HG03457 (cell line): ENCODE measurements around the gene SNX8.
A peak's percentile ranks its signal among the peaks of the same experiment; 100 is the strongest.
"Not testable (repeated sequence)": the region's sequence is repeated elsewhere in the genome, so short reads cannot be mapped to it uniquely, and the experiment has no call there.

Source experiments
- ATAC-seq: cut with Tn5 transposase; IDR thresholded peaks from one replicate; pipeline ENCODE4 v1.9.1; 2021; ENCODE audit warnings: moderate number of reproducible peaks; ENCODE audit not compliant: unreplicated experiment

SNX8 gene

DNA sequence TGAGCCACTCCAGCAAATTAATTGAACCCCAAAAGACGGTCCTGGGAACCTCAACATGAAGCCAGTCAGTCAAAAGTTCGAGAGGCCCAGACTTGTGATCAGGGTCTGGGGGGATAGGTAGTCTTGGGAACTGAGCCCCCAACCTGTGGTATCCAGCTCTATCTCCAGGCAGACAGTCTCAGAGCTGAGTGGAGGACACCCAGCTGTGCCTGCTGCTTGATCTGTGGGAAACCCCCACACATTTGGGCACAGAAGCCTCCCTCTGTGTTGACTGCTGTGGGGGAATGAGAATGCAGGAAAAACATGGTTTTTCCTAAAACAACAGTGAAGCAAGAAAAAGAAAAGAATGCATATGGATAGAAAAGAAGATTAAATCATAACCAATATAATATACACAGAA, 16.3 kb upstream of the SNX8 start:
- no peak for ATAC-seq

DNA sequence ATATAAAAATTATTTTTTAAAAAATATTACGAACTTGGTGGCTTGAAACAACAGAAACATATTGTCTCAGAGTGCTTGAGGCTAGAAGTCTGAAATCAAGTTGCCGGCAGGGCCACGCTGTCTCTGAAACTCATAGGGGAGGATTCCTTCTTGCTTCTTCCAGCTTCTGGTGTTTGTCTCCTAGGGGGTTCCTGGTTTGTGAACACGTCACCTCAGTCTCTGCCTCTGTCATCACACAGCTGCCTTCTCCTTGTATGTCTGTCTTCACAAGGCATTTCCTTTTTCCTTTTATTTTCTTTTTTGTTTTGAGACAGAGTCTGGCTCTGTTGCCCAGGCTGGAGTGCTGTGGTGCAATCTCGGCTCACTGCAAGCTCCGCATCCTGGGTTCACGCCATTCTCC, 12.7 kb upstream of the SNX8 start:
- no peak for ATAC-seq

DNA sequence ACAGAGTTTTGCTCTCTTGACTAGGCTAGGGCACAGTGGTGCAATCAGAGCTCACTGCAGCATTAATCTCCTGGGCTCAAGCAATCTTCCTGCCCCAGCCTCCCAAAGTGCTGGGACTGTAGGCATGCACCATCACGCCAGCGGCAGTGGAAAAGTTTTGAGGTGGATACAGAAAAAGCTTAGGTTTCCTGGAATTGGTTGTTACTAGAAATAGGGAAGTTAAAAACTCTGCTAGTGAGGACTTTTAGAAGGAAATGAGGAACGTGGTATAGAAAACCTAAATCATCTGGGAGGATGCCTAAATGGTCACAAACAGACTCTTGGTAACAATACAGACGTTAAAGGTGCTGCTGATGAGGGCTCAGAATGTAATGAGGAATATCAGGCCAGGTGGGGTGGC, 10.9 kb upstream of the SNX8 start:
- no peak for ATAC-seq

DNA sequence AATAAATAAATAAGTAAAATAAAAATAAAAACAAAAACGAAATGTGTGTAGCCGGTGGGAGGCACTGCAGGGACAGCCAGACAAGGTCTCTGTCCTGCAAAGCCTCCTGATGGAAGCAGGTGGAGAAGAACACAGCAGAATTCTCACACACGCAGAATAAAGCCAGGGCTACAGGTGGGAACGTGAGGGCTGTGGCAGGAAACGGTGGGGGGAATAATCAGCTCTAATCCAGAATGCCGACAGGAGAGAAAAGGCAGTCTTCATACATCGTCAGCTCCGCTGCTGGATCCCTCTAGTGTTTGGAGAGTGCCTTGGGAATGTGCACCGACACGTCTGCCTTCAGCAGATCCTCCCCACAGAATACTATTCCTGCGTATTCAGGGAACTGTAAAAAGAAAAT, 6.8 kb upstream of the SNX8 start:
- ATAC-seq: no peak

DNA sequence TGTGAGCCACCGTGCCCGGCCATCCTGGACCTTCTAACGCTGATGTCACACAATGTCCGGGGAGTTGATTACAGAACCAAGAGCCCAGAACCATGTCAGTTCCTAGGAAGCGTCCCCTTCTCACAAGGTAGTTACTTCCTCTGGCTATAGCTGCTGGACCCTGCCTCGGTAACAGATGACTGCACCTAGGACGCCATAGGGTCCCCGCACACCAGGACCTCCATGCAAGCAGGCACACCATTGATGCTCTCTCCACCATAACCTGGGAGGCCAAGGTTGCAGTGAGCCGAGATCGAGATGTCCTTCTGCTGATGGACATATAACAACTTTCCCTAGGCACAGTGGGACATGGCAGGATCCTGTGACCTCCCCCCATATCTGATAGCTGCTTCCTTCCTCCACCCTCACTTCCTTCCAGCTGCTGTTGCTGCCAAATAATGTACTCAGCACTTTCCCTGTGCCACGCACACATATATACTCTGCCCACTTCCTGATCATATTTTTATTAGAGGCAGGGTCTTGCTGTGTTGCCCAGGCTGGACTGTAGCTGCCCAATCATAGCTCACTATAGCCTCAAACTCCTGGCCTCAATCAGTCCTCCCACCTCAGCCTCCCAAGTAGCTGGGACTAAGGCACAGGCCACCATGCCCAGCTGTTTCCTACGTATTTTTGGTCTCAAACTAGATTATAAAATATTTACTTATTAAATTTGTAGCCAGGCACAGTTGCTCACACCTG, 3.5 kb upstream of the SNX8 start:
- no peak for ATAC-seq

DNA sequence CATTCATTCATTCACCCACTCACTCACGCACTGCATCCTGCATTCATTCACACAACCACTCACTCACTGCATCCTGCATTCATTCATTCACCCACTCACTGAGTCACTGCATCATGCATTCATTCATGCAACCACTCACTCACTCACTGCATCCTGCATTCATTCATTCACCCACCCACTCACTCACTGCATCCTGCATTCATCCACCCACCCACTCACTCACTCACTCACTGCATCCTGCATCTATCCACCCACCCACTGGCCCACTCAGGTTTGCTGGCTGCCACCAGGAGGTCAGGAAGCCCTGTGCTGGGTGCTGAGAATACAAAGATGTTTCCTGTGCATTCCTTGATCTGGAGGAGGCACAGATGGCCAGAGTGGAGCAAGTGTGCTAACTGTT, 2.3 kb upstream of the SNX8 start:
- ATAC-seq: no peak

DNA sequence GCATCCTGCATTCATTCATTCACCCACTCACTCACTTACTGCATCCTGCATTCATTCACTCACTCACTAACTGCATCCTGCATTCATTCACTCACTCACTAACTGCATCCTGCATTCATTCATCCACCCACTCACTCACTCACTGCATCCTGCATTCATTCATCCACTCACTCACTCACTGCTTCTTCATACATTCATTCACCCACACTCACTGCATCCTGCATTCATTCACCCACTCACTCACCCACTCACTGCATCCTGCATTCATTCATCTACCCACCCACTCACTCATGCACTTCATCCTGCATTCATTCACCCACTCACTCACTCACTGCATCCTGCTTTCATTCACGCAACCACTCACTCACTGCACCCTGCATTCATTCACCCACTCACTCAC, 1.5 kb upstream of the SNX8 start:
- no peak for ATAC-seq

DNA sequence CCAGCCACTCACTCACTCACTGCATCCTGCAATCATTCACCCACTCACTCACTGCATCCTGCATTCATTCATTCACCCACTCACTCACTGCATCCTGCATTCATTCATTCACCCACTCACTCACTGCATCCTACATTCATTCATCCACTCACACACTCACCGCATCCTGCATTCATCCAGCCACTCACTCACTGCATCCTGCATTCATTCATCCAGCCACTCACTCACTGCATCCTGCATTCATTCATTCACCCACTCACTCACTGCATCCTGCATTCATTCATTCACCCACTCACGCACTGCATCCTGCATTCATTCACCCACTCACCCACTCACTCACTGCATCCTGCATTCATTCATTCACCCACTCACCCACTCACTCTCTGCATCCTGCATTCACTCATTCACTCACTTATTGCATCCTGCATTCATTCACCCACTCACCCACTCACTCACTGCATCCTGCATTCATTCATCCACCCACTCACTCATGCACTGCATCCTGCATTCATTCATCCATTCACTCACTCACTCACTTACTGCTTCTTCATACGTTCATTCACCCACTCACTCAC, 802 bp upstream of the SNX8 start:
- ATAC-seq: not testable (repeated sequence)

DNA sequence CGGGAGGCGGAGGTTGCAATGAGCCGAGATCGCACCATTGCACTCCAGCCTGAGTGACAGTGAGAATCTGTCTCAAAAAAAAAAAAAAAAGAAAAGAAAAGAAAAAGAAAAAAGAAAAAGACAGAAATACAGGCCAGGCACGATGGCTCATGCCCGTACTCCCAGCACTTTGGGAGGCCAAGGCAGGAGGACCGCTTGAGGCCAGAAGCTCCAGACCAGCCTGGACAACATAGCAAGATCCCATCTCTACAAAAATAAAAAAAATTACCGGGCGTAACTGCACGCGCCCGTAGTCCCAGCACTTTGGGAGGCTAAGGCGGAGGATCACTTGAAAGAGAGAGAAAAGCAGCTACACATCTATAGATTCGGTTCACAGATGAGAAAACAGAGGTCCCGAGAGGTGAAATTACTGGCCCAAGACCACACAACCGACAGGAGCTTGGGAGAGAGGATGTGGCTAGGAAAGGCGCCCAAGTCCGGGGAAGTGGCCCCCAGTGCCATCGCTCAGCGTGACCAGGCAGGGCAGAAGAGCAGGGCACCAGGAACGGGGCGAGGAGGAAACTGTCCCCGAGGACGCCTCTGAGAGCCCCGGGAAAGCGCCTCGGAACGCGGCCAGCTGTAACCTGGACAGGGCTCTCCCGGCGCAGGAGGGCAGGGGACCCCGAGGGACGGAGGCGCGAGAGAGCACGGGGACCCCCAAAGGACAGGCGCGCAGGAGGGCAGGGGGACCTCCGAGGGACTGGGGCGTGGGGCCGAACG, 612 bp downstream of the SNX8 start:
- peak; percentile 3 for ATAC-seq

DNA sequence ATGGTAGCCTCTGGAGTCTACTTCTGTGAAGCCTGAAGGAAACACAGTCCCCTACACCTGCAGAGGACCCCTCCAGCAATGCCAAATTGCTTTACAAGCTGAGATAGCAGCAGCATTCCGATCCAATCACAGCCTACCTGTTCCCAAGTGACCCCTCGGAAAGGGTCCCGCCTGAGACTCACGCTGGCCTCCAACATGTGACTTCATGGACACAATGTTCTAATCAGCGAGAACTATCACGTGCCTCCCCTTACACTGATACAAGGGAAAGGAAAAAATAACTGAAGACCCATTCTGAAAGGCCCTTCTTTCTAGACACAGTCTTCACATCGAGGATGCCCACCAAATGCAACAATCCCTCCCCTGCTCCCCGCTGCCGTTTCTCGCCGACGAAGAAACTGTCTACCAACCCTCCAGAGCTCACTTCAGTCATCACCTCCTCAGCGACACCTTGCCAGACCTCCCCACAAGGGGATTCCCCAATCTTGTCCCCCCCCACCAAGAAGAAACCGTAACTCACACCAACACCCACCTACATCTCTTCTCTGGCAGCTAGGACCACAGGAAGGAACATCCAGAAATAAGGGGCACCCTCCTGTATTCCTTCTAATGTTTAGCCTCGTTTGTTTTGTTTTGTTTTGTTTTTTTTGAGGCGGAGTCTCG, 1.8 kb downstream of the SNX8 start:
- ATAC-seq: no peak

DNA sequence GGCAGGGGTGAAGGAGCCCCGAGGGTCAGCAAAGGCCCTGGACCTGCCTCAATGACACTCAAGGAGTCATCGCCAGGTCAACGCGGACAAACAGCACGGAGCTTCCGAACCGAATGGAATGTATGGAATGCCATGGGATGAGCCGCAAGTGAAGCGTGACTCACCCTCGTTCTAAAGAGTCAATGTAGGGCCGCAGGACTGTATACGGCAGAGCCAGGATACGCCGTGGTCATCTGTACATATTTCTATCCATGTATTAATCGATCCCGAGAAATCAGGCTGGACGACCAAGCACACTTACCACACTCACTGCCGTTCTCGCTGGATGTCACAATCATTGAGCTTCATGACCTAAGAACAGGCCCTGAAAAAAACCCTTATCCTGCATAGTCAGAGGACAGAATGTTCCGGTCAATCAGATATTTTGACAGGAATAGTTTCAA, 4.3 kb downstream of the SNX8 start:
- no peak for ATAC-seq

DNA sequence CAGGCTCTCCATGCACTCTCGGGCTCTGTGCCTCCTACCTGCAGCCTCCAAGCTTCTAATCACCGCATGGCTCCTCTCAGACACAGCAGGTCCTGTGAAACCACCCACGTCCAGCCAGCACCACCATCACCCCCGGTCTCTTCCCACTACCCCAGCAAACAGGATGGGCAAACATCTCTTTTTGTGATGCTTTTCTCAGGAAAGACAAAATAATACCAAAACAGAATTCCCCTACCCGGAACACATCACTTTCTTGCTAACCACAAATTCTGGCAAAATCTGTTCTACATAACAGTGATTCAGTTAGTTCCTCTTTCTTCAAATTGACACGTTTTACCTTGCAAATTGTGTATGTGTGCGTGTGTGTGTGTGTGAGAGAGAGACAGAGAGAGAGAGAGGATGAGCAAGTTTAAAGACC, 6.5 kb downstream of the SNX8 start:
- no peak for ATAC-seq

DNA sequence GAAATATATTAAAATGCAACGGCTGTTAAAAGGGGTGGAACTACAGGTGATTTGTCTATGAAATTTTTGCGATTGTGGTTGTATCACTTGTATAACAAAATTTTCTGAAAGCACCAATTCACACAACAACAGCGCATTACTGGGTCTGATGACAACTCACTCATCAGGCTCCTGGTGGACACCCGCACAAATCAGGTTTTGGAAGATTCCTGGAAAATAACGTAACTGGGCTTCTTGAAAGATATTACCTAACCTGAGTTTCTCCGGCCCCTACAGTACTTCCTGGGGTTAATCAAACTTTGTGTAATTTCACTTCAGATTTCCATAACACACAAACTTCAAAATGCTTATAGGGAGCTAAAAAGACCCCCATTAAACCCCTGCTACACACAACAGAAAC, 7.6 kb downstream of the SNX8 start:
- ATAC-seq: no peak

DNA sequence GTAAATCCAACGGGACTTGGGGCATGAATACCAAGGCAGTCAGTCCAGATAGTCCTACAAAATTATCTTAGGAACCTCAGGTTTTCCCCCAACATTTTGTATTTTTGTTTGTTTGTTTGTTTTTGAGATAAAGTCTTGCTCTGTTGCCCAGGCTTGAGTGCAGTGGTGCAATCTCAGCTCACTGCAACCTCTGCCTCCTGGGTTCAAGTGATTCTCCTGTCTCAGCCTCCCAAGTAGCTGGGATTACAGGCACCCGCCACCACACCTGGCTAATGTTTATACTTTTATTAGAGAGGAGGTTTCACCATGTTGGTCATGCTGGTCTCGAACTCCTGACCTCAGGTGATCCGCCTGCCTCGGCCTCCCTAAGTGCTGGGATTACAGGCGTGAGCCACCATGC, 9.0 kb downstream of the SNX8 start:
- not testable (repeated sequence) for ATAC-seq

DNA sequence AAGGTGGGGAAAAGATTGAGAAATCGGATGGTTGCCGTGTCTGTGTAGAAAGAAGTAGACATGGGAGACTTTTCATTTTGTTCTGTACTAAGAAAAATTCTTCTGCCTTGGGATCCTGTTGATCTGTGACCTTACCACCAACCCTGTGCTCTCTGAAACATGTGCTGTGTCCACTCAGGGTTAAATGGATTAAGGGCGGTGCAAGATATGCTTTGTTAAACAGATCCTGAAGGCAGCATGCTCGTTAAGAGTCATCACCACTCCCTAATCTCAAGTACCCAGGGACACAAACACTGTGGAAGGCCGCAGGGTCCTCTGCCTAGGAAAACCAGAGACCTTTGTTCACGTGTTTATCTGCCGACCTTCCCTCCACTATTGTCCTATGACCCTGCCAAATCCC, 10.7 kb downstream of the SNX8 start:
- ATAC-seq: not testable (repeated sequence)

DNA sequence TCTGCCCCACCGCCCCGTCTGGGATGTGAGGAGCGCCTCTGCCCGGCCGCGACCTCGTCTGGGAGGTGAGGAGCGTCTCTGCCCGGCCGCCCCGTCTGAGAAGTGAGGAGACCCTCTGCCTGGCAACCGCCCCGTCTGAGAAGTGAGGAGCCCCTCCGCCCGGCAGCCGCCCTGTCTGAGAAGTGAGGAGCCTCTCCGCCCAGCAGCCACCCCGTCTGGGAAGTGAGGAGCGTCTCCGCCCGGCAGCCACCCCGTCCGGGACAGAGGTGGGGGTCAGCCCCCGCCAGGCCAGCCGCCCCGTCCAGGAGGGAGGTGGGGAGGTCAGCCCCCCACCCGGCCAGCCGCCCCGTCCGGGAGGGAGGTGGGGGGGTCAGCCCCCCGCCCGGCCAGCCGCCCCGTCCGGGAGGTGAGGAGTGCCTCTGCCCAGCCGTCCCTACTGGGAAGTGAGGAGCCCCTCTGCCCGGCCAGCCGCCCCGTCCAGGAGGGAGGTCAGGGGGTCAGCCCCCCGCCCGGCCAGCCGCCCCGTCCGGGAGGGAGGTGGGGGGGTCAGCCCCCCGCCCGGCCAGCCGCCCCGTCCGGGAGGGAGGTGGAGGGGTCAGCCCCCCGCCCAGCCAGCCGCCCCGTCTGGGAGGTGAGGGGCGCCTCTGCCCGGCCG, 11.4 kb downstream of the SNX8 start:
- ATAC-seq: not testable (repeated sequence)

DNA sequence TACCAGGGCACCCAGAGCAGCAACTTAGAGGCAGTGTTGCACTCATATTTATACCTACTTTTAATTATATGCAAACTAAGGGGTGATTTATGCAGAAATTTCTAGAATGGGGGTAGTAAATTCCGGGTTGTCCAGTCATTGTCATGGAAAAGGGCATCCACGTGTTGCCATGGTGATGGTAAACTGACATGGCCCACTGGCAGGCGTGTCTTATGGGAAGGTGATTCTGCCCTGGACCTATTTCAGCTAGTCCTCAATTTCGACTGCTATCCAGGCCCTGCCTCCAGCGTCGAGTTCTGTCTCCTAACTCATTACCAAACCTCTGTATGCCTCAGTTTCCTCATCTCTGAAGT, 12.8 kb downstream of the SNX8 start:
- ATAC-seq: no peak

DNA sequence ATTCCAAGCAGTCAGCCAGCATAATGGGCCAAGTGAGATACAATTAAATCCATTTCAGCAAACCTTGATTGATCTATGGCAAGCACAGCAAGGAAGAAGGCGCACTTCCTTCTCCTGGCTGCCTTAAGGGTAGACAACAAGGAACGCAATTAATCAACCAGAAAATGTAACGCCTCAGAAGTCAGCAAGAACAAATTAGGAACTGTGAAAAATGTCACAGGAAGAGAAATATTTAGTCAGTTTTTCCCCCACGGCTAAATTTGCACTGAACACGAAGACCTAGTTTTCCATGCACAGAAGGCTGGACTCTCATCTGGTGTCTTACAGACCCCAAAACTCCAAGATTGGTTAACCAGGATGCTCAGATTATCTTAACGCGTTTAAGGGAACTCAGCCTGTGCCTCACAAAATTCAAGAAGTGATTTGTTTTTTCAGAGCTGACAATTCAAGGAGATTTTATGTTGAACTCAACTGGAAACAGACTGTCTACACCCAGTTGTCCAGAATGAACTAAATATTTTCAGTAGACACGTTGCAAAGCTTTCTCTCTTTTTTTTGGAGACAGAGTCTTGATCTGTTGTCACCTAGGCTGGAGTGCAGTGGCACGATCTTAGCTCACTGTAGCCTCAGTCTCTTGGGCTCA, 14.2 kb downstream of the SNX8 start:
- no peak for ATAC-seq

DNA sequence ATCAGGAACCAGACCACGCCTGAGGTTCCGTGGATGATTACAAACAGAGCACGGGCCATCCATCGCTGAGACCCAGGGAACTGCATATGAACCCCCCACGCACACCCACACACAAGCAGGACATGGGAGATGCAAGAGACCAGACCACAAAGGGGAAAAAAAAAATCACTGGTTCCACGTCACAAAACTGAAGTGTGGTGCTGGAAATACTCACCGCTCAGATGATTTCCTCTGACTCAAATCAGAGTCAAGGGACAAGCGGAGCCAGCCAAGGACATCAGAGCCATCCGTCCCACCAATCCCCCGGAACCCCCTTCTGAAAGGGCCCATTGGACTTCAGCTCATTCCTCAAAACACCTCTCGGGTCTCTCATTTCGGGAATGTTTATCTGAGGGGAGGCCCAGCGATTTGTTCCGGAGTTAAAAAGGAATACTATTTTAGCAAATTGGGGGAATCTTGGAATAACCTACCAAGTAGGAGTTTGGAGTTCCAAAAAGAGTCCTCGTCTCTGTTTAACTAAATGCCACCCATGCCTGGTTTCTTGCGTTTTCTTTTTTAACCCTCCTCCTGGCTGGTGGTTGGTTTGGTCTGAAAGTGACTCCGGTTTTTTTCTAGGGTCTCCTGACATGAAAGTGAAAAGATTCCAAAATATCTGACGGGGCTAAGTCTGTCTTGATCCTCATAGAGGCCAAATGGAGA, 15.0 kb downstream of the SNX8 start:
- no peak for ATAC-seq

DNA sequence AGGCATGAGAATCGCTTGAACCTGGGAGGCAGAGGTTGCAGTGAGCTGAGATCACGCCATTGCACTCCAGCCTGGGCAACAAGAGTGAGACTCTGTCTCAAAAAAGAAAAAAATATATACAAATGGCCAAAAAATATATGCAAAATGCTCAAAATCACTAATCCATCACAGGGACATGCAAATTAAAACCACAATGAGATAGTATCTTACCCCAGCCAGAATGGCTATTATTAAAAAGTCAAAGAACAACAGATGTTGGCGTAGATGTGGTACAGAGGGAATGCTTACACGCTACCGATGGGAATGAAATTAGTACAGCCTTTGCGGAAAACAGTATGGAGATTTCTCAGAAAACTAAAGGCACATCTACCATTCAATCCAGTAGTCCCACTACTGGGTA, 17.4 kb downstream of the SNX8 start:
- ATAC-seq: no peak
